Esophagus muscularis mucosa (tissue), 4 donors: ENCODE measurements around the gene MAP2K7. TPM values are rescaled to one million over a fixed set of nuclear protein-coding genes. Genes with fewer than 3 reads are reported as not detected.

Experiments
- DNase-seq: peaks from one replicate; pipeline ENCODE4 v3.0.0-alpha.2; 2017; ENCODE audit errors: extremely low spot score
- H3K27ac ChIP-seq, 4 donors: fragments of 200-600 bp; sonication (generic); replicated peaks in 1 of 4; 1 replicate in 3 of 4; 2 replicates in 1 of 4; pipeline ENCODE4 v1.5.1; 2016 to 2019; ENCODE audit warnings: mild to moderate bottlenecking in 1 of 4
- H3K27me3 ChIP-seq, 4 donors: fragments of 200-600 bp; sonication (generic); one replicate each; pipeline versions ENCODE4 v1.5.1 to v1.6.0; 2016 to 2019
- H3K36me3 ChIP-seq, 4 donors: fragments of 200-600 bp; sonication (generic); one replicate each; pipeline ENCODE4 v1.5.1; 2016 to 2019
- H3K4me1 ChIP-seq, 4 donors: fragments of 200-600 bp; sonication (generic); one replicate each; pipeline ENCODE4 v1.5.1; 2016 to 2019
- H3K4me3 ChIP-seq, 4 donors: fragments of 200-600 bp; sonication (generic); 1 replicate in 2 of 4; 2 replicates in 2 of 4; pipeline ENCODE4 v1.5.1; 2016 to 2019; ENCODE audit warnings: mild to moderate bottlenecking in 4 of 4, moderate library complexity in 1 of 4
- H3K9me3 ChIP-seq, 4 donors: fragments of 200-600 bp; sonication (generic); 1 replicate in 3 of 4; 2 replicates in 1 of 4; pipeline ENCODE4 v1.5.1; 2016 to 2019
- CTCF ChIP-seq, 3 experiments: fragments of 200-600 bp in 2 of 3; fragments of 450-650 bp in 1 of 3; sonication (generic) in 2 of 3; IDR thresholded peaks; one replicate each; pipeline ENCODE4 v1.5.1; 2017 to 2019; ENCODE audit warnings: antibody characterized with exemption in 3 of 3, mild to moderate bottlenecking in 2 of 3, moderate library complexity in 1 of 3
- EP300 ChIP-seq: sonication (generic); formaldehyde crosslinking; IDR thresholded peaks from one replicate; pipeline ENCODE4 v1.6.1; 2017; ENCODE audit warnings: antibody characterized with exemption
- POLR2A ChIP-seq: fragments of 450-650 bp; IDR thresholded peaks from one replicate; pipeline ENCODE4 v1.6.1; 2017; ENCODE audit warnings: antibody characterized with exemption, moderate library complexity, mild to moderate bottlenecking, low read depth
- POLR2AphosphoS5 ChIP-seq, 2 donors: sonication (generic); formaldehyde crosslinking; IDR thresholded peaks; one replicate each; pipeline ENCODE4 v1.6.1; 2017; ENCODE audit warnings: antibody characterized with exemption in 2 of 2
- WGBS: methylation state at CpG from one replicate; pipeline ENCODE4 v1.1.5; 2018; 5-methylcytosine and 5-hydroxymethylcytosine counted together
- intact Hi-C: fragments of 100-400 bp; cut with DNase I; formaldehyde crosslinking; loops from one replicate; pipeline ENCODE4 v1.15.1; 2023
- total RNA-seq, 4 donors: library from RNA; depleted of rRNA; stranded (reverse); fragments of >200 nt; gene quantifications; one replicate each; pipeline versions ENCODE4 v1.1.0 to v1.2.1, GENCODE V29; 2016

The MAP2K7 gene
- total RNA-seq, 4 donors from 2014 or later = 17.2 to 31.9 (median 24.5) TPM

GRCh38 chr19:7918615-7919421 lies 15.1 kb downstream of the MAP2K7 start:
- Histone ChIP-seq H3K27ac (peak overlapping the region; percentile 94 to 96 (median 96)), H3K36me3 (peaks cover 9 to 19% (median 16%) of the 10 kb centered on the region in 4 donors), H3K9me3 (no peaks in the 10 kb centered on the region), H3K27me3 (peaks cover 11 to 59% (median 28%) of the 10 kb centered on the region in 4 donors), H3K4me3 (peak overlapping the region in 1 of 4 donors; percentile 78), H3K4me1 (peaks cover 41 to 81% (median 77%) of the 10 kb centered on the region in 4 donors)
- TF ChIP-seq POLR2AphosphoS5 (IDR thresholded peaks at IDR 0.05) (no peak), EP300 (no peak), POLR2A (no peak), CTCF (IDR thresholded peaks at IDR 0.05) (no peak)
- intact Hi-C loops = no loop called here
- DNase-seq = no peak
- WGBS = 54% methylated on average over 29 of the region's 42 CpGs

- TF ChIP-seq EP300 (no peak), CTCF (IDR thresholded peaks at IDR 0.05) (peak in 1 of 3 experiments; percentile 33), POLR2AphosphoS5 (IDR thresholded peaks at IDR 0.05) (peak; percentile 89 to 94)
- intact Hi-C loops = no loop called here
- 35% methylated on average over 16 of the region's 62 CpGs for WGBS
Observed at GRCh38 chr19:7919610-7920518, 16.2 kb downstream of the MAP2K7 start, which contains the start of gene SNAPC2. SNAPC2 (plus strand) TSS chr19:7920338; CDS start chr19:7920367, 29 bp downstream.

GRCh38 chr19:7920519-7921301 lies 17.0 kb downstream of the MAP2K7 start:
- H3K36me3 ChIP-seq = peaks cover 9 to 19% (median 16%) of the 10 kb centered on the region in 4 donors
- peaks cover 11 to 41% (median 23%) of the 10 kb centered on the region in 4 donors for H3K27me3 ChIP-seq
- H3K9me3 ChIP-seq = no peaks in the 10 kb centered on the region
- TF ChIP-seq POLR2A (peak; percentile 52), POLR2AphosphoS5 (IDR thresholded peaks at IDR 0.05) (peak; percentile 84 to 91), CTCF (IDR thresholded peaks at IDR 0.05) (no peak), EP300 (no peak)
- peaks cover 50 to 93% (median 92%) of the 10 kb centered on the region in 4 donors for H3K4me1 ChIP-seq
- intact Hi-C loops = no loop called here
- DNase-seq = peak; percentile 100
- H3K4me3 ChIP-seq = peak overlapping the region; percentile 76 to 93 (median 80)
- 0% methylated on average over 30 of the region's 62 CpGs for WGBS
- H3K27ac ChIP-seq = peak overlapping the region; percentile 94 to 96 (median 96)

More at GRCh38 chr19:7919610-7920518, 16.2 kb downstream of the MAP2K7 start, which contains the start of gene SNAPC2:
- peaks cover 45 to 92% (median 87%) of the 10 kb centered on the region in 4 donors for H3K4me1 ChIP-seq
- peaks cover 9 to 19% (median 16%) of the 10 kb centered on the region in 4 donors for H3K36me3 ChIP-seq
- peak within 1 kb of the TSS; percentile 94 to 96 (median 96) for H3K27ac ChIP-seq
- H3K9me3 ChIP-seq = no peaks in the 10 kb centered on the region
- DNase-seq = peak; percentile 99
- H3K27me3 ChIP-seq = peaks cover 11 to 50% (median 28%) of the 10 kb centered on the region in 4 donors
- H3K4me3 ChIP-seq = peak within 1 kb of the TSS; percentile 76 to 93 (median 80)
